Activated naive CD8-positive, alpha-beta T cell (primary cell): ENCODE data around the gene PMEPA1.
"Not testable (repeated sequence)": the region's sequence is repeated elsewhere in the genome, so short reads cannot be mapped to it uniquely, and the experiment has no call there.

ENCODE experiments used
- H3K27ac Mint-ChIP-seq: one replicate; pipeline ENCODE4 v1.8.0; 2021; ENCODE audit warnings: mixed read lengths
- H3K27me3 Mint-ChIP-seq: one replicate; pipeline ENCODE4 v1.8.0; 2021; ENCODE audit warnings: mixed read lengths
- H3K36me3 Mint-ChIP-seq: one replicate; pipeline ENCODE4 v1.8.0; 2021; ENCODE audit warnings: mixed read lengths
- H3K4me1 Mint-ChIP-seq: one replicate; pipeline ENCODE4 v1.8.0; 2021; ENCODE audit warnings: low read depth, mixed read lengths
- H3K4me3 Mint-ChIP-seq: one replicate; pipeline ENCODE4 v1.8.0; 2021; ENCODE audit warnings: mild to moderate bottlenecking, mixed read lengths
- H3K9me3 Mint-ChIP-seq: one replicate; pipeline ENCODE4 v1.8.0; 2021; ENCODE audit warnings: low read depth, mixed read lengths

The PMEPA1 gene

DNA sequence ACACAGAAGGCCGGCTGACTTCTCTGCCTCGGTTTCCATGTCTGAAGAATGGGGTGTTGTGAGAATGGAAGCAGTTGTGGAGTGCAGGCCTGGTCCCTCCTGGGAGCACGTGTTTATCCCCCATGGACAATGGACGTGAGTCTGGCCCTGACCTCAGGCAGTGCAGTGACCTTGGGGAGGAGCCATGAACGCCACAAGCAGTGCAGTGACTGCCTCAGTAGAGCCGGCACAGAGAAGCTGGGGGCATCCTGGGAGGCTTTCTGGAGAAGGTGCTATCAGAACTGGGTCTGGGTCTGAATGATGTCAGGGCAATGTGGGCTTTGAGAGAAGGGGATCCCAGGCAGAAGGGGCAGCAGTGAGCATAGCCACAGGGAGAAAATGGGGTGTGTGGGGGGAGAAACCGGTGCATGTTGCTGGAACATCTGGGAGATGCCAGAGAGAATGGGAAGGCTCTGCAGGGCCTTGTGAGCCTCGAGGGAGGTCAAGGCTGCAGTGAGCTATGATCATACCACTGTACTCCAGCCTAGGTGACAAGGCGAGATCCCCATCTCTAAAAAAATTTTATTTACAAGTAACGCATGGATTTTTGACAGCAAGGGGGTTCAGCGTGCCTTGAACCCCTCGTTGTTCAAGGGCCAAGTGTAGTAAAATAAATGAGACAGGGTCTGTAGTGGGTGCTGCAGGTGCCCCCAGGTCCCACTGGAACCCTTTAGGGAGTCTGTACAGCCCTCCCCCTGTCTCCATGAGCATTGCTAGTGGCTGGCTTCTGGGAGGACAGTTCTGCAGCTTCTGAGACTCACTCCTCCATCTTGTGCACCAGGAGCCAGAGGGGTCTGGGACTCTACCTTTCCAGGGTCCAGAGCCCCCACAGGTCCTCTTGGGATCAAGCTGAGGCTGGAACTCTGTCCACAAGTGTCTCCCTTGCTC is 62.5 kb downstream of the PMEPA1 start:
- no peak overlapping the region for H3K4me3 Mint-ChIP-seq
- peaks cover 11% of the 10 kb centered on the region for H3K9me3 Mint-ChIP-seq
- H3K4me1 Mint-ChIP-seq: no peaks in the 10 kb centered on the region
- H3K27me3 Mint-ChIP-seq: no peaks in the 10 kb centered on the region
- no peak overlapping the region for H3K27ac Mint-ChIP-seq
- peaks cover 6% of the 10 kb centered on the region for H3K36me3 Mint-ChIP-seq

DNA sequence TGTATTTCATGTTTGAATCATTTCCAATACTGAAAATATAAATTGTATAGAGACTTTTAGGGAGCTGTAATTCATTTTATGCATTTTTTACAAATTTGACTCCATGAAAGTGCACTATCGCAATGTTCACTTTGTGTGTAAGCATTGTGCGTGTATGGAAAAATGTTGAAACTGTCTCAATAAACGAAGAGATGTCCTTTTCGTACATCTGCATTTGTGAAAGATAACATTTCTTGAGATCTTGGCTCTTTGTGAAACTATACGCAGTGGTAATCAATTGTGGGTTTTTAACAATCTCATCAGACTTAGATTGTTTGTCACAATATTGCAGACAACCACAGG is 70.9 kb downstream of the PMEPA1 start:
- H3K4me1 Mint-ChIP-seq: peaks cover 12% of the 10 kb centered on the region
- H3K27me3 Mint-ChIP-seq: no peaks in the 10 kb centered on the region
- H3K27ac Mint-ChIP-seq: no peak overlapping the region
- H3K36me3 Mint-ChIP-seq: peaks cover 25% of the 10 kb centered on the region
- H3K9me3 Mint-ChIP-seq: peaks cover 32% of the 10 kb centered on the region
- H3K4me3 Mint-ChIP-seq: no peak overlapping the region

DNA sequence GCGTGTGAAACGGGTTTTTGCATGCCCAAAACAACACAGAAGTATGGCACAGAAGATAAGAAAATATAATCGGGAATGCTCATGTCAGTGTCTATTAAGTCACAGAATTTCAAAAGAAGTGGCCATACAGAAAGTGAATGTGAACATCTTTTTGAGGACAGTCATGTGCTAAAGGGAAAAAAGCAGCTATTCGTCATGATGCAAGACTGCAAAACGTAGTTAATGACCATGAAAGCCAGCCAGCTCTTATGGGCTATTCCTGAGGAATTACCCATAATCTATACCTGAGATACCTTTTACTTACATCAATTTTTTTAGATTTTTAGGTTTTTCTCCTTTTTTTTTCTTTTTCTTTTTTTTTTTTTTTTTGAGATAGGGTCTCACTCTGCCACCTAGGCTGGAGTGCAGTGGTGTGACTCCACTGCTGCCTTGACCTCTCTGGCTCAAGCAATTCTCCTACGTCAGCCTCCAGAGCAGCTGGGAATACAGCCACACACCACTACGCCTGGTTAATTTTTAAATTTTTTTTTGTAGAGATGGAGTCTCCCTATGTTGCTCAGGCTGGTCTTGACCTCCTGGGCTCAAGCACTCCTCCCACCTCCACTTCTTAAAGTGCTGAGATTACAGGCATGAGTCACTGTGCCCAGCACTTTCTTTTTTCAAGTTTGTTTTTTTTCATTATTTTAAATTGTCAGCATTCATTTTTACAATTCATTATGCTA is 71.5 kb downstream of the PMEPA1 start:
- Mint-ChIP-seq H3K4me3 (no peak overlapping the region), H3K9me3 (peaks cover 31% of the 10 kb centered on the region), H3K27me3 (no peaks in the 10 kb centered on the region), H3K36me3 (peaks cover 26% of the 10 kb centered on the region), H3K4me1 (peaks cover 16% of the 10 kb centered on the region), H3K27ac (no peak overlapping the region)

DNA sequence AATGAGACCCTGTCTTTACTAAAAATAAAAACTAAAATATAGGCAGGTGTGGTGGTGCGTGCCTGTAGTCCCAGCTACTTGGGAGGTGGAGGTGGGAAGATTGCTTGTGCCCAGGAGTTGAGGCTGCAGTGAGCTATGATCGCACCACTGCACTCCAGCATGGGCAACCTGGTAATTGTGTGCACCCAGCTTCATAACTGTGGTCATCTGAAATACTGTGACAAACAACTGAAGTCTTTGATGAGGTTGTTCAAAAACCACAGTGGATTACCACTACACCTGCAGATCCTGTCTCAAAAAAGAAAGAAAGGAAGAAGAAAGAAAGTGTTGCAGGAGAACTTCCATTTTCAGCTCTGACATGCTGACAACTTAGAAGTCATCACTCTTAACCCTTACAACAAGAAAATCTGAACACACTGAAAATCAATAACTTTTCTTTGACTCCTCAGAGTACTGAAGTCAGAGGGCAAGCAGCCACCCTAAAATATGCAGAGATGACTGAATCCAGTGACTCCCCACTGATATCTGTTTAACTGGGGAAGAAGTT is 75.8 kb downstream of the PMEPA1 start:
- Mint-ChIP-seq H3K36me3 (peaks cover 30% of the 10 kb centered on the region), H3K27me3 (no peaks in the 10 kb centered on the region), H3K27ac (peak overlapping the region; percentile 12), H3K4me1 (peaks cover 55% of the 10 kb centered on the region), H3K4me3 (peak overlapping the region; percentile 17), H3K9me3 (peaks cover 33% of the 10 kb centered on the region)

DNA sequence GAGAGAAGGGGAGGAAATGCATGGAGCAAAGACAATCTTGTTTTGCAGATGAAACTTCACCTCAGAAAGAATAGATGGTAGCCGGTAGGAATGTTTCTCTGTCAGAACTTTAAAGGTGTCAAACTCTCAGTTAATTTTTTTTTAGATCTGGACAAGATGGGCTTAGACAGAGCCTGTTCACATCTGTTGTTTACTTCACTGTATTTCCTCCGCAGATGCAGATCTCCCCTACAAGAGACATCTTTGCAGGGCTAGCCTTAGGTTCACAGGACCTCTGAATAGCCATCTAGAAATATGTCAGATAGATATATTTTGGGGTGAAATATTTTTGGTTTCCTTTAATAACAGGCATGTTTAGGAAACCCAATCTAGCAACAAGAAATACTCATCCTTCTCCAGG is 77.5 kb downstream of the PMEPA1 start:
- H3K27me3 Mint-ChIP-seq: no peaks in the 10 kb centered on the region
- no peak overlapping the region for H3K4me3 Mint-ChIP-seq
- H3K4me1 Mint-ChIP-seq: peaks cover 67% of the 10 kb centered on the region
- no peak overlapping the region for H3K27ac Mint-ChIP-seq
- H3K9me3 Mint-ChIP-seq: peaks cover 29% of the 10 kb centered on the region
- H3K36me3 Mint-ChIP-seq: peaks cover 29% of the 10 kb centered on the region

DNA sequence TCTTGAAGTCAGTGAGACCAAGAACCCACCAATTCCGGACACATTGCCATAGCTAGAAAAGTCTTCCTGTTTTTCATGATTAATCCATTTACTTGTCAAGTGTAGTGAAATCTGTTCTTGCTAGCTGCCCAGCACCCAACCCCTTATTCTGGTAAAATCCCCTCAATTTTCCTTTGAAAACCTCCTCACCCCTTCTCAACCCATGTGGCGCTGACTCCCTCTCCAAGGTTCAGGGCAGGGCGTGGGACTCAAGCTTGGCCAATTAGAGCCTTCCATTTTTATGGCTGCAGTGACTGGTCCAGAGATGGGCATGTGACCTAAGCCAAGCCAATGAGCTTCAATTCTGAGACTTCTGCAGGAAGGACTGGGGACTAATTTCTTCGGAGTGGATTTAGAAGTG is 79.8 kb downstream of the PMEPA1 start:
- Mint-ChIP-seq H3K36me3 (peaks cover 21% of the 10 kb centered on the region), H3K4me3 (peak overlapping the region; percentile 94), H3K27me3 (no peaks in the 10 kb centered on the region), H3K9me3 (peaks cover 10% of the 10 kb centered on the region), H3K4me1 (peaks cover 87% of the 10 kb centered on the region), H3K27ac (peak overlapping the region; percentile 97)

DNA sequence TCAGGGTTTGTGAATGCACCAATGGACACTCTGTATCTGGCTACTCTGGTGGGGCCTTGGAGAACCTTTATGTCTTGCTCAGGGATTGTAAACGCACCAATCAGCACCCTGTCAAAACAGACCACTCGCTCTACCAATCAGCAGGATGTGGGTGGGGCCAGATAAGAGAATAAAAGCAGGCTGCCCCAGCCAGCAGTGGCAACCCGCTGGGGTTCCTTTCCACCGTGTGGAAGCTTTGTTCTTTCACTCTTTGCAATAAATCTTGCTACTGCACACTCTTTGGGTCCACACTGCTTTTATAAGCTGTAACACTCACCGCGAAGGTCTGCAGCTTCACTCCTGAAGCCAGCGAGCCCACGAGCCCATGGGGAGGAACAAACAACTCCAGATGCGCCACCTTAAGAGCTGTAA is 80.3 kb downstream of the PMEPA1 start:
- Mint-ChIP-seq H3K27ac (peak overlapping the region; percentile 97), H3K4me1 (peaks cover 82% of the 10 kb centered on the region), H3K4me3 (peak overlapping the region; percentile 94), H3K36me3 (peaks cover 26% of the 10 kb centered on the region), H3K9me3 (peaks cover 11% of the 10 kb centered on the region)
- not testable (repeated sequence) for H3K27me3 Mint-ChIP-seq

DNA sequence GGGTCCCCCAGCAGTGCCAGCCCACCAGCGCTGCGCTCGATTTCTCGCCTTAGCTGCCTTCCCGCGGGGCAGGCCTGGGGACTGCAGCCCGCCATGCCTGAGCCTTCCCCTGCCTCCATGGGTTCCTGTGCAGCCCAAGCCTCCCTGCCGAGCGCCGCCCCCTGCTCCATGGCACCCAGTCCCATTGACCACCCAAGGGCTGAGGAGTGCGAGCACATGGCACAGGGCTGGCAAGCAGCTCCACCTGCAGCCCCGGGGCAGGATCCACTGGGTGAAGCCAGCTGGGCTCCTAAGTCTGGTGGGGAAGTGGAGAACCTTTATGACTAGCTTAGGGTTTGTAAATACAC is 80.9 kb downstream of the PMEPA1 start:
- not testable (repeated sequence) for H3K27me3 Mint-ChIP-seq
- Mint-ChIP-seq H3K27ac (peak overlapping the region; percentile 97), H3K4me3 (peak overlapping the region; percentile 94), H3K36me3 (peaks cover 21% of the 10 kb centered on the region), H3K9me3 (peaks cover 11% of the 10 kb centered on the region), H3K4me1 (peaks cover 77% of the 10 kb centered on the region)

DNA sequence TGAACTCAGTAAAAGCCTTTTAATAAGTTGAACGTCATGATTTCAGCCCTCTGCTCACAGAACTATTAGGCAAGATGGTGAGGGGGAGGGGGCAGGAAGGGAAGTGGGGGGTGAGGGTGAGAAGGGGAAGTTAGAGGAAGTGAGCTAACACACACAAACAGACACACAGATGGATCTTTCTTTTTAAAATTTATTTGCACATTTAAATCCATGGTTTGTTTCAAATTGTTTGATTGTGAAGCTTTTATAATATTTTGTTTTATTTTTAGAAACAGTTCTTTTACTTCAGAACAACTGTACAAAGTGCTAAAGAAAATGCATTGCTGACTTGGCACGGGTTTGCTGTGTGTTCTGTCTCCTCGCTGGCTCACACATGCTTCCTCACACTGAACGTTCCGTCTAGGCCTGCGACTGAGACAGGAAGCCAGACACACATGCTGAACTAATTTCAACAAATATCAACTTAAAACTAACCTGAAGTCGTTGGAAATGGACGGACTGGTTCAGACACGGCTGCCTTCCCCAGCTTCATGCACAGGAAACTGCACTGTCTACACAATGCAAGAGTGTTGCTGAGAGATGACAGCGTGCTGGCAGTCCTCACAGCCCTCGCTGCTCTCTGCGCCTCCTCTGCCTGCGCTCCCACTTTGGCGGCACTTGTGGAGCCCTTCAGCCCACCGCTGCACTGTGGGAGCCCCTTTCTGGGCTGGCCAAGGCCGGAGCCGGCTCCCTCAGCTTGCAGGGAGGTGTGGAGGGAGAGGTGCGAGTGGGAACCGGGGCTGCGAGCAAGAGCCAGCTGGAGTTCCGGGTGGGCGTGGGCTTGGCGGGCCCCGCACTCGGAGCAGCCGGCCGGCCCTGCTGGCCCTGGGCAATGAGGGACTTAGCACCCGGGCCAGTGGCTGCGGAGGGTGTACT is 81.5 kb downstream of the PMEPA1 start:
- H3K9me3 Mint-ChIP-seq: peaks cover 10% of the 10 kb centered on the region
- peak overlapping the region; percentile 99 for H3K27ac Mint-ChIP-seq
- peaks cover 22% of the 10 kb centered on the region for H3K36me3 Mint-ChIP-seq
- peaks cover 72% of the 10 kb centered on the region for H3K4me1 Mint-ChIP-seq
- H3K4me3 Mint-ChIP-seq: peak overlapping the region; percentile 93
- H3K27me3 Mint-ChIP-seq: no peaks in the 10 kb centered on the region

DNA sequence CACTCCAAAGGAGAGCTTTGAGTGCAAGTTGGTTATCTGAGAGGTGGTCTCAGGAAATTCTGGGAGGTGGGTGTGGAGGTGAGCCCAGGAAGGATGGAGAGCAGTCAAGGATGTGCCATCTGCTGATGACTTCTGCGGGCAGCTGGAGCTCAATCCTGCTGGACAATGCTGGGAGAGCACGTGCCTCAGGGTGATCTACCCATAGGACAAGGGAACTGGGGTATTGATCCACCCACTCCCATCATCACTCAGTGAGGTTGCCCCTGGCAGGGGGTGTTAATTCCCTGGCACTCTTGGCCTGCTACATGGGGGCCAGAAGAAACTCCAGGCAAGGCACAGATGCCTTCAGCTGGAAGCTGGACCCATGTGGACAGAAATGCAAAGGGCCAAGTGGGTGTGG is 82.5 kb downstream of the PMEPA1 start:
- H3K27ac Mint-ChIP-seq: peak overlapping the region; percentile 99
- H3K4me1 Mint-ChIP-seq: peaks cover 68% of the 10 kb centered on the region
- H3K36me3 Mint-ChIP-seq: peaks cover 20% of the 10 kb centered on the region
- H3K9me3 Mint-ChIP-seq: peaks cover 8% of the 10 kb centered on the region
- no peaks in the 10 kb centered on the region for H3K27me3 Mint-ChIP-seq
- peak overlapping the region; percentile 93 for H3K4me3 Mint-ChIP-seq

DNA sequence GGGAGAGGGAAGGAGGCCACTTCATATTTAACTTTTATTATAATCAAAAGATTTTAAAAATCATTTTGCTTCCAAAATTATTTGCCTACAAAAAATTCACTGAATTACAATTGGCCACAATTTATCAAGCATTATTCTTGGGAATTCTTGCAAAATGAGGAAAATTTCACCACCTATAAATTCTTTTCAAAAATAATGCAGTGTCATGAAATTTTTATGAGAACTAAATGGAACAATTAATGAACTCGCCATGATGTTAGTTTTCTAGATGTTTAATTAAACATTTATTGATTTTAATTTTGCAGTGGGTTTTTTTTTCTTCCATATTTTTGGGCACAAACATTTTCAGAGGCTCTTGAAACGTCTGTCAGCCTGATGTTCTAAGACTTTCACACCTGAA is 83.8 kb downstream of the PMEPA1 start:
- peaks cover 8% of the 10 kb centered on the region for H3K9me3 Mint-ChIP-seq
- peaks cover 18% of the 10 kb centered on the region for H3K36me3 Mint-ChIP-seq
- H3K27ac Mint-ChIP-seq: peak overlapping the region; percentile 50
- peak overlapping the region; percentile 17 for H3K4me3 Mint-ChIP-seq
- peaks cover 67% of the 10 kb centered on the region for H3K4me1 Mint-ChIP-seq
- no peaks in the 10 kb centered on the region for H3K27me3 Mint-ChIP-seq

DNA sequence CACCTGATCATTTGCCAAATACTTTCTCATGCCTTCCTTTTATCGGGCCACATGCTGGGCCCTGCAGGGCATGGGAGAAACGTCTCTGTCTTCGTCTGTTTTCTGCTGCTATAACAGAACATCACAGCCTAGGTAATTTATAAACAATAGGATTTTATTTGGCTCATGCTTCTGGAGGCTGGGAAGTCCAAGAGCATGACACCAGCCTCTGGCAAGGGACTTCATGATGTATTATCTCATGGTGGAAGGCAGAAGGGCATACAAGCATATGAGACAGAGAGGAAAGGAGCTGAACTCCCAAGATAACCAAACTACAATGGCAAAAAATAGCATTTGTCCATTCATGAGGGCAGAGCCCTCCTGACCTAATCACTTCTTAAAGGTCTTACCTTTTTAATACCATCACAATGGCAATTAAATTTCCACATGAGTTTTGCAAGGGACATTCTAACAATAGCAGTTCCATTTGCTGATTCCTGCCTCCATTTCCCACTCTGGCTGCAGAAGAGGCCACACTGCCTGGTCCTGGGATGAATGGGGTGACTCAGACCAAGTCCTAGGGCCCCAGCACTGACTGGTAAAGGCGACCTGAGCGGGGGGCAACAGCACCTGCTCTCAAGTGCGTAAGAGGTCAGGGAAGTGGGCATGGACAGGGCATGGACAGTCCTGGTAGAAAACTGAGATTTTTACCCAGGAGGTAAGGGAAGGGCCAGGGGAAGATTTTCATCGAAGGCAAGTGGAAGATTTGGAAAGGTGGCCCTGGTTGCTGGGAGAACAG is 84.4 kb downstream of the PMEPA1 start:
- no peak overlapping the region for H3K27ac Mint-ChIP-seq
- no peak overlapping the region for H3K4me3 Mint-ChIP-seq
- no peaks in the 10 kb centered on the region for H3K27me3 Mint-ChIP-seq

DNA sequence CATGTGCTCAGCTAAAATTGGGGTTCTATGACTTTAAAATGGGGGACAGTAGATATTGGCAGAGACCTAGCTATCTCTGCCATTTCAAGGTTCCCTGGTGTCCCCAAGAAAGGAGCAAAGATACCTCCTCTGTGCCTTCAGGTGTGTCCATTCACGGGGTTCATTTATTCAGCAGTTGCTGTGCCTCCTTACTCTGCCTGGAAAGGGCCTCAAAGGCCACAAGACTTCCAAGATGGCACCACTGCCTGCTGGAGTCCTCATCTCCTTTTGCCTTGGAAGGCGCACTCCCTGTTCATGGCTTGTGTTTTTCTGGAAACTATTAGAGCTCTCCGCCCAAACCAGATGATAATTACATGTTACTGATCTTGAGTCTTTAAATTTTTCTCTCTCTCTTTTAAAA is 85.7 kb downstream of the PMEPA1 start:
- peaks cover 4% of the 10 kb centered on the region for H3K9me3 Mint-ChIP-seq
- peaks cover 16% of the 10 kb centered on the region for H3K36me3 Mint-ChIP-seq
- peaks cover 66% of the 10 kb centered on the region for H3K4me1 Mint-ChIP-seq
- H3K4me3 Mint-ChIP-seq: no peak overlapping the region
- no peak overlapping the region for H3K27ac Mint-ChIP-seq
- H3K27me3 Mint-ChIP-seq: no peaks in the 10 kb centered on the region

More for the DNA sequence above, 84.4 kb downstream of the PMEPA1 start:
- H3K36me3 Mint-ChIP-seq: peaks cover 18% of the 10 kb centered on the region
- H3K9me3 Mint-ChIP-seq: peaks cover 8% of the 10 kb centered on the region
- H3K4me1 Mint-ChIP-seq: peaks cover 68% of the 10 kb centered on the region
